ENCODE results near the gene TAMALIN.

The TAMALIN gene

DNA sequence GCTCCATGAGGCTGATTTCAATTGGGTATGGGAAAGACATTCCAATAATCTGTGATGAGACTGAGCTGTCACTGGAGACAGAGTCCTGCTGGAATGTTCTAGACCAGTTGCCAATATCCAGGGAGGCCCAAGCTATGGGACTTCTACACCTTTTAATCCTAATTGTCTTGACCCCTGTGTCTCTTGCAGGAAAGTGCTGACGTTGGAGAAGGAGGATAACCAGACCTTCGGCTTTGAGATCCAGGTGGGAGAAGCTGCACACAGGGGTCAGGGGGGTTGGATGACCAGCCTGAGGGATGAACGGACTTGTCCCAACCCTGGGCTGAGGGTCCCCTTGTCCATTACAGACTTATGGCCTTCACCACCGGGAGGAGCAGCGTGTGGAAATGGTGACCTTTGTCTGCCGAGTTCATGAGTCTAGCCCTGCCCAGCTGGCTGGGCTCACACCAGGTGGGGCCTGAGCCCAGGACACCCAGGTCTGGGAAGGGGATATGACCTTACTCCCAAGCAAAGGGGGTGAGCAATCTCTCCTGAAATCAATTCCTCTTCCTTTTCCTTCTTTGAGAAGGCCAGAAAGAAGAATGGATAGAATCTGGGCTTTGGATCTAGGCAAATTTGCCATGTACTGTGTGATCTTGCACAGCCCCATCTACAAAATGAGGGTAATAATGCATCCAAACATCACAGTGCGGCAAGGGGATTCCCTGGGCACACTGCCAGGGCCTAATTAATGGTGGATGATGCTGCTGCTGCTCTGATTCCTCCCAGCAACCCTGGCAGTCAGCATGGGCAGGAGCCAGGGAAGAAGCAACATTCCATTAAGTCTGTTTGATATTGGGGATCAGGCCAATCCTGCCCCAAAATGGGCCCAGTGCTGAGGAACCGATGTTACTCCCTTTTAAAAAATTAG lies 4.2 kb downstream of the TAMALIN start:
- TF ChIP-seq CTCF (IDR thresholded peaks at IDR 0.05; ENCODE audit: low read depth, low read length, missing control alignments) = no peak
- no peak for DNase-seq (ENCODE audit: extremely low read depth, low read depth)
- H3K4me3 ChIP-seq (replicated peaks; ENCODE audit: low read depth, low read length) = peak overlapping the region; percentile 20; the same call in 1 of the 2 replicates

DNA sequence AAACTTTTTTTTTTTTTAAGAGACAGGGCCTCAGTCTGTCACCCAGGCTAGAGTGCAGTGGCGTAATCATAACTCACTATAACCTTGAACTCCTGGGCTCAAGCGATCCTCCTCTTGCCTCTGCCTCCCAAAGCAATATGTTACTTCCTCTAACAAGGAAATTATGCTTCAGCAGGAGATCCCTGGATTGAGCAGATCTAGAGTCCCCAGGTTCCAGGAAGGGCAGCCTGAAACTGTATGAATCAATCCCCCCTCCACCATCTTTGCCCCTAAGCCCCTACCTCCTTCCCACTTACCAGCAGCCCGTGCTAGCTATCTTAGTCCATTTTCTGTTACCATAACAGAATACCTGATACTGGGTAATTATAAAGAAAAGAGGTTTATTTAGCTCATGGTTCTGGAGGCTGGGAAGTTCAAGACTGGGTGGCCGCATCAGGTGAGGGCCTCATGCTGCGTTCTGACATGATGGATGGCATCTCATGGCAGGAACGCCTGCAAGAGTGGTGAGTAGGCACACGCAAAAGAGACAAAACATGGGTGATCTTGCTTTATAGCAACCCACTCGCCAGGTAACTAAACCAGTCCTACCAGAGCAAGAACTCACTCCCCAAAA lies 5.0 kb downstream of the TAMALIN start:
- TF ChIP-seq CTCF (IDR thresholded peaks at IDR 0.05; ENCODE audit: low read depth, low read length, missing control alignments) = no peak
- no peak overlapping the region for H3K4me3 ChIP-seq (replicated peaks; ENCODE audit: low read depth, low read length)
- no peak for DNase-seq (ENCODE audit: extremely low read depth, low read depth)

DNA sequence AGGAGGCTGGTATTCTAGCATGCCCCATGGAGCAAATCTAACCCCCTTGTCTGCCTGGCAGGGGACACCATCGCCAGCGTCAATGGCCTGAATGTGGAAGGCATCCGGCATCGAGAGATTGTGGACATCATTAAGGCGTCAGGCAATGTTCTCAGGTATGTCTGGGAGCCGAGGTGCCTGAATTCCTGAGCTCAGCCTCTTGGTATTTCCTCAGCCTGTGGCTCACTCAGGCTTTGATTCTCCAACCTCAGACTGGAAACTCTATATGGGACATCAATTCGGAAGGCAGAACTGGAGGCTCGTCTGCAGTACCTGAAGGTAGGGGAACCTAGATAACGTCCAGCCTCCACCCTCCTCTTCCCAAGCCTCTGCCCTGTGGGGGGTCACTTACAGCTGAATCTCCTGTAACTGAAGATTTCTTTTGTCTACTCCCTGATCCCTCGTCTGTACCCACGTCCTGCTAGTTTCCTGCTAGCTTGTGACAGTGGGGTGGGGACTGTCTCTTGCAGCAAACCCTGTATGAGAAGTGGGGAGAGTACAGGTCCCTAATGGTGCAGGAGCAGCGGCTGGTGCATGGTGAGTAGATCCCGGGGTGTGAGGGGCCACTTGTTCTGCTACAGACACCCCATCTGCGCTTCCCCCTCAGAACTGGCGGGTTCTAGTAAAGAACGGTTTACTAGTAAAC lies 7.0 kb downstream of the TAMALIN start:
- no peak for DNase-seq (ENCODE audit: extremely low read depth, low read depth)
- H3K4me3 ChIP-seq (replicated peaks; ENCODE audit: low read depth, low read length) = no peak overlapping the region
- no peak for TF ChIP-seq CTCF (IDR thresholded peaks at IDR 0.05; ENCODE audit: low read depth, low read length, missing control alignments)

GRCh38 chr12:52014567-52015530 lies 8.1 kb downstream of the TAMALIN start:
- H3K4me3 ChIP-seq (replicated peaks; ENCODE audit: low read depth, low read length) = no peak overlapping the region
- DNase-seq (ENCODE audit: extremely low read depth, low read depth) = no peak
- no peak for TF ChIP-seq CTCF (IDR thresholded peaks at IDR 0.05; ENCODE audit: low read depth, low read length, missing control alignments)

DNA sequence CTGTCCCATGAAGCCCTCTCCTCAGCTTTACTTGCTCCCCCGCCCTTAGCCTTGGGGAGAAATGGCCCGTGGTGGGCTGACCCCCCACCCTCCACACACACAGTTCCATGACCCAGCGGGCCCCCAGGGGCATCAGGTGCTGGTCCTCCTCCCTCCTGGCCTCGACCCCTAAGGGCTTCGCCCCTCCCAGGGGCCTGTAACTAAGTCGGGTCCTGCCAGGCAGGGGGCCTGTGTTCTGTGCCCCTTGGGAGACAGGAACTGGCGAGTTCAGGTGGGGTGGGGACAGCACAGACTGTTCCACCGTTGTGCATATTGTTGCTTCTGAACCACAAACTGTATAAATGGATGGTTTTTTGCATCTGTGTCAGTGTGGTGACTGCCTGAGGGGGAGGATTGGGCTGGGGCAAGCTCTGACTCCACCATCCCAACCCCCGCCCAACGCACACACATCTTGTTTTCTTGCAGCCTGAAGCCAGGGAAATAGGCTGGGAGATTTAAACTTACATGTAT lies 8.8 kb downstream of the TAMALIN start:
- no peak overlapping the region for H3K4me3 ChIP-seq (replicated peaks; ENCODE audit: low read depth, low read length)
- no peak for DNase-seq (ENCODE audit: extremely low read depth, low read depth)
- TF ChIP-seq CTCF (IDR thresholded peaks at IDR 0.05; ENCODE audit: low read depth, low read length, missing control alignments) = no peak

Measured in HFF-Myc (cell line).